ENCODE data around the gene POLR3C. TPM values are rescaled to one million over a fixed set of nuclear protein-coding genes. Genes with fewer than 3 reads are reported as not detected.
A peak's percentile ranks its signal among the peaks of the same experiment; 100 is the strongest.

Gene POLR3C
- total and polyA plus RNA-seq, 2 of the 4 experiments (the other 2 are of a cell fraction) = 47.0 to 94.1 TPM

GRCh38 chr1:145823565-145824498, at the start of gene POLR3C, which contains the start of gene RNF115 (continued):
- TF ChIP-seq RFX5 (IDR thresholded peaks at IDR 0.05; ENCODE audit: low read depth, low read length) (no peak), BHLHE40 (IDR thresholded peaks at IDR 0.05; ENCODE audit: low read depth, low read length) (peak; percentile 94), POLR2A (IDR thresholded peaks at IDR 0.05; ENCODE audit: low read depth, low read length) (peak; percentile 77), MAZ (IDR thresholded peaks at IDR 0.05; ENCODE audit: borderline replicate concordance, low read depth, low read length) (peak; percentile 48; the same call in 1 of the 2 replicates), RAD21 (IDR thresholded peaks at IDR 0.05; ENCODE audit: low read length) (no peak), SMC3 (IDR thresholded peaks at IDR 0.05; ENCODE audit: low read depth, low read length) (no peak)
